DOHH2 (cell line): ENCODE results near the gene RPL29.

Experiments
- H3F3A ChIP-seq: fragments of 200-600 bp; sonication (generic), shearing (Covaris generic); 2 replicates; pipeline ENCODE4 v1.6.0; 2016; ENCODE audit warnings: antibody characterized with exemption, mild to moderate bottlenecking; ENCODE audit not compliant: control insufficient read depth, insufficient read depth
- H3K27ac ChIP-seq: fragments of 200-600 bp; sonication (generic); 2 replicates; pipeline ENCODE4 v1.5.1; 2014; ENCODE audit warnings: low read depth, mild to moderate bottlenecking, low read length, moderate library complexity
- H3K27me3 ChIP-seq: fragments of 200-600 bp; sonication (generic); 2 replicates; pipeline ENCODE4 v1.6.1; 2014; ENCODE audit warnings: mild to moderate bottlenecking, low read length, mixed read lengths; ENCODE audit not compliant: control insufficient read depth
- H3K36me3 ChIP-seq: fragments of 200-600 bp; sonication (generic); 2 replicates; pipeline ENCODE4 v1.6.1; 2014; ENCODE audit warnings: mild to moderate bottlenecking, low read length, moderate library complexity, mixed read lengths; ENCODE audit not compliant: control insufficient read depth
- H3K4me1 ChIP-seq: fragments of 200-600 bp; sonication (generic); 2 replicates; pipeline ENCODE4 v1.6.1; 2014; ENCODE audit warnings: mild to moderate bottlenecking, low read length, mixed read lengths; ENCODE audit not compliant: control insufficient read depth
- H3K4me2 ChIP-seq: fragments of 200-600 bp; sonication (generic); 2 replicates; pipeline ENCODE4 v1.6.0; 2014; ENCODE audit warnings: mild to moderate bottlenecking, low read length, moderate library complexity
- H3K4me3 ChIP-seq: fragments of 200-600 bp; sonication (generic); 2 replicates; pipeline ENCODE4 v1.5.1; 2014; ENCODE audit warnings: mild to moderate bottlenecking, low read length, mixed read lengths
- H3K79me2 ChIP-seq: fragments of 200-600 bp; sonication (generic); 2 replicates; pipeline ENCODE4 v1.6.1; 2014; ENCODE audit warnings: mild to moderate bottlenecking, low read length, mixed read lengths; ENCODE audit not compliant: control insufficient read depth
- H3K9me2 ChIP-seq: fragments of 200-600 bp; sonication (generic); replicated peaks from 2 replicates; pipeline ENCODE4 v1.6.1; 2014; ENCODE audit warnings: mild to moderate bottlenecking, low read length, mixed read lengths; ENCODE audit not compliant: control insufficient read depth
- H3K9me3 ChIP-seq: fragments of 200-600 bp; sonication (generic); 2 replicates; pipeline ENCODE4 v1.6.1; 2014; ENCODE audit warnings: antibody characterized with exemption, low read length, mixed read lengths; ENCODE audit not compliant: control insufficient read depth, insufficient read depth
- H4K20me1 ChIP-seq: fragments of 200-600 bp; sonication (generic); 2 replicates; pipeline ENCODE4 v1.6.0; 2014; ENCODE audit warnings: low read depth, mild to moderate bottlenecking, antibody characterized with exemption, low read length, moderate library complexity; ENCODE audit not compliant: control insufficient read depth, insufficient read depth
- CTCF ChIP-seq: fragments of 200-600 bp; sonication (generic); IDR thresholded peaks from one replicate; pipeline ENCODE4 v1.5.1; 2014; ENCODE audit warnings: antibody characterized with exemption, mild to moderate bottlenecking, low read depth, low read length; ENCODE audit not compliant: poor library complexity, severe bottlenecking
- EZH2phosphoT487 ChIP-seq: fragments of 200-600 bp; sonication (generic); IDR thresholded peaks from 2 replicates; pipeline ENCODE4 v1.6.1; 2017; ENCODE audit warnings: borderline replicate concordance, mild to moderate bottlenecking, antibody characterized with exemption, low read length, moderate library complexity, mixed read lengths

RPL29 gene

GRCh38 chr3:51998774-51999173, 3.1 kb upstream of the RPL29 start:
- Histone ChIP-seq H3K27me3 (peaks cover 10% of the 10 kb centered on the region), H4K20me1 (peaks cover 5% of the 10 kb centered on the region; the same call in 1 of the 2 replicates)

GRCh38 chr3:51997935-51998596, 2.4 kb upstream of the RPL29 start:
- Histone ChIP-seq H3K79me2 (peaks cover 24% of the 10 kb centered on the region), H4K20me1 (peaks cover 5% of the 10 kb centered on the region; the same call in 1 of the 2 replicates), H3K27ac (no peak overlapping the region), H3K9me3 (no peaks in the 10 kb centered on the region), H3K4me1 (peaks cover 31% of the 10 kb centered on the region), H3F3A (peaks cover 21% of the 10 kb centered on the region), H3K4me2 (no peak overlapping the region), H3K36me3 (peaks cover 25% of the 10 kb centered on the region), H3K27me3 (peaks cover 10% of the 10 kb centered on the region), H3K4me3 (no peak overlapping the region), H3K9me2 (no peaks in the 10 kb centered on the region)
- TF ChIP-seq EZH2phosphoT487, result no peak
- TF ChIP-seq CTCF, result no peak

More at GRCh38 chr3:51998774-51999173, 3.1 kb upstream of the RPL29 start:
- peaks cover 20% of the 10 kb centered on the region for H3K79me2 ChIP-seq
- peaks cover 17% of the 10 kb centered on the region for H3F3A ChIP-seq
- H3K36me3 ChIP-seq, result peaks cover 19% of the 10 kb centered on the region
- no peak overlapping the region for H3K27ac ChIP-seq
- no peaks in the 10 kb centered on the region for H3K9me3 ChIP-seq
- H3K9me2 ChIP-seq, result no peaks in the 10 kb centered on the region
- peaks cover 26% of the 10 kb centered on the region for H3K4me1 ChIP-seq
- TF ChIP-seq CTCF, result no peak
- no peak overlapping the region for H3K4me2 ChIP-seq
- H3K4me3 ChIP-seq, result no peak overlapping the region

GRCh38 chr3:51997172-51997571, 1.5 kb upstream of the RPL29 start:
- Histone ChIP-seq H3K27me3 (peaks cover 5% of the 10 kb centered on the region; the same call in 1 of the 2 replicates), H3K9me2 (no peaks in the 10 kb centered on the region), H3K9me3 (no peaks in the 10 kb centered on the region), H3F3A (peaks cover 29% of the 10 kb centered on the region), H3K4me2 (no peak overlapping the region), H3K79me2 (peaks cover 24% of the 10 kb centered on the region), H3K36me3 (peaks cover 34% of the 10 kb centered on the region), H3K4me3 (no peak overlapping the region), H3K4me1 (peaks cover 38% of the 10 kb centered on the region), H4K20me1 (peaks cover 5% of the 10 kb centered on the region; the same call in 1 of the 2 replicates), H3K27ac (no peak overlapping the region)
- no peak for TF ChIP-seq EZH2phosphoT487
- no peak for TF ChIP-seq CTCF
